Measurements from ENCODE around the gene OSER1.

DNA sequence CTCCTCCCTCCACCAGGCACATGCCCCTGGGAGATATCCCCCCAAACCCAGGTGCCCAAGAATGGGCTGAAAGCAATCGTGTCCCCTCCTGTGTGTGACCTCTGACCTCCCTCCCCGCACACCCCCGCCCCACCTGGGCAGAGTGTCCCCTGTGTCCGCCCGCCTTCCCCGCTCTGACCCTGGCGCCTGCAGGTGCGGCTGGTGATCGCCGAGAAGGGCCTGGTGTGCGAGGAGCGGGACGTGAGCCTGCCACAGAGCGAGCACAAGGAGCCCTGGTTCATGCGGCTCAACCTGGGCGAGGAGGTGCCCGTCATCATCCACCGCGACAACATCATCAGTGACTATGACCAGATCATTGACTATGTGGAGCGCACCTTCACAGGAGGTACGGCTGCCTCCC, 46.4 kb upstream of the OSER1 start:
- TF ChIP-seq EZH2phosphoT487 (IDR thresholded peaks at IDR 0.05; ENCODE audit: low read depth, severe bottlenecking, unreplicated experiment): no peak
- TF ChIP-seq, protein P1, sequence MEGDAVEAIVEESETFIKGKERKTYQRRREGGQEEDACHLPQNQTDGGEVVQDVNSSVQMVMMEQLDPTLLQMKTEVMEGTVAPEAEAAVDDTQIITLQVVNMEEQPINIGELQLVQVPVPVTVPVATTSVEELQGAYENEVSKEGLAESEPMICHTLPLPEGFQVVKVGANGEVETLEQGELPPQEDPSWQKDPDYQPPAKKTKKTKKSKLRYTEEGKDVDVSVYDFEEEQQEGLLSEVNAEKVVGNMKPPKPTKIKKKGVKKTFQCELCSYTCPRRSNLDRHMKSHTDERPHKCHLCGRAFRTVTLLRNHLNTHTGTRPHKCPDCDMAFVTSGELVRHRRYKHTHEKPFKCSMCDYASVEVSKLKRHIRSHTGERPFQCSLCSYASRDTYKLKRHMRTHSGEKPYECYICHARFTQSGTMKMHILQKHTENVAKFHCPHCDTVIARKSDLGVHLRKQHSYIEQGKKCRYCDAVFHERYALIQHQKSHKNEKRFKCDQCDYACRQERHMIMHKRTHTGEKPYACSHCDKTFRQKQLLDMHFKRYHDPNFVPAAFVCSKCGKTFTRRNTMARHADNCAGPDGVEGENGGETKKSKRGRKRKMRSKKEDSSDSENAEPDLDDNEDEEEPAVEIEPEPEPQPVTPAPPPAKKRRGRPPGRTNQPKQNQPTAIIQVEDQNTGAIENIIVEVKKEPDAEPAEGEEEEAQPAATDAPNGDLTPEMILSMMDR (IDR thresholded peaks at IDR 0.05; ENCODE audit: poor library complexity): no peak
